ENCODE data around the gene KCND3. TPM values are rescaled to one million over a fixed set of nuclear protein-coding genes. Genes with fewer than 3 reads are reported as not detected.

KCND3 gene
- total RNA-seq, 1 experiment from 2014 or later: 0.15 TPM

DNA sequence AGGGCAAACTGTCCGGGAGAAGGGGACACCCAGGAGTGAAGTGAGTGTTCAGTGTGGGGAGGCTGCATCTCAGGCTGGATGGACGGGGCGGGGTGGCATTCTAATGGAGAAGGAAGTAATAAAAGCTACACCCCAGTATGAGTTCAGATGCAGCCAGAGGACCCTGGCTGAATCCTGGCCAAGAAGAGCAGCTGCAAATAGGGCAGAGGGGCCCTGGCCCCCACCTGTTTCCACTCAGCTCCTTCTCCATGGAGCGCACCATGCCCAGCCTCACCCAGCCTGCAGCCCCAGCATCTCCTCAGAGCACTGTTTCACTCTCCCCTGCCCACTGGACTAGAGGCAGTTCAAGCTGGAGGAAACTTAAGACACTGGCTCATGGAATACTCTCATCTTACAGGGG, 46.4 kb downstream of the KCND3 start:
- no CpG with 5 or more reads among the region's 4 CpGs for WGBS (ENCODE audit: extremely low coverage, insufficient read length, low lambda C conversion rate)
- DNase-seq: no peak
- H4K20me1 ChIP-seq (ENCODE audit: control insufficient read depth, insufficient read depth, insufficient read length): no peaks in the 10 kb centered on the region
- Mint-ChIP-seq H3K36me3 (ENCODE audit: insufficient read depth in 1 of 3, low read depth in 3 of 3) (no peaks in the 10 kb centered on the region; a peak in 1 of 7 replicates), H3K9me3 (peaks cover 0 to 2% of the 10 kb centered on the region in 2 experiments; a peak in 1 of 5 replicates), H3K27ac (no peak overlapping the region), H3K4me3 (no peak overlapping the region), H3K4me1 (peaks cover under 1 to 5% of the 10 kb centered on the region in 2 experiments; a peak in 3 of 4 replicates), H3K27me3 (ENCODE audit: low read depth) (no peaks in the 10 kb centered on the region)
- H2BK120ac ChIP-seq (ENCODE audit: low read depth, low read length, poor library complexity, severe bottlenecking): no peak overlapping the region
- H2BK12ac ChIP-seq (ENCODE audit: insufficient read length, low read depth, low read length): no peak overlapping the region
- no peak overlapping the region for H2BK20ac ChIP-seq (ENCODE audit: low read depth, low read length, poor library complexity, severe bottlenecking)
- H3K56ac ChIP-seq (ENCODE audit: insufficient read length, low read depth, low read length): no peak overlapping the region
- TF ChIP-seq, protein P1, sequence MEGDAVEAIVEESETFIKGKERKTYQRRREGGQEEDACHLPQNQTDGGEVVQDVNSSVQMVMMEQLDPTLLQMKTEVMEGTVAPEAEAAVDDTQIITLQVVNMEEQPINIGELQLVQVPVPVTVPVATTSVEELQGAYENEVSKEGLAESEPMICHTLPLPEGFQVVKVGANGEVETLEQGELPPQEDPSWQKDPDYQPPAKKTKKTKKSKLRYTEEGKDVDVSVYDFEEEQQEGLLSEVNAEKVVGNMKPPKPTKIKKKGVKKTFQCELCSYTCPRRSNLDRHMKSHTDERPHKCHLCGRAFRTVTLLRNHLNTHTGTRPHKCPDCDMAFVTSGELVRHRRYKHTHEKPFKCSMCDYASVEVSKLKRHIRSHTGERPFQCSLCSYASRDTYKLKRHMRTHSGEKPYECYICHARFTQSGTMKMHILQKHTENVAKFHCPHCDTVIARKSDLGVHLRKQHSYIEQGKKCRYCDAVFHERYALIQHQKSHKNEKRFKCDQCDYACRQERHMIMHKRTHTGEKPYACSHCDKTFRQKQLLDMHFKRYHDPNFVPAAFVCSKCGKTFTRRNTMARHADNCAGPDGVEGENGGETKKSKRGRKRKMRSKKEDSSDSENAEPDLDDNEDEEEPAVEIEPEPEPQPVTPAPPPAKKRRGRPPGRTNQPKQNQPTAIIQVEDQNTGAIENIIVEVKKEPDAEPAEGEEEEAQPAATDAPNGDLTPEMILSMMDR (conservative IDR thresholded peaks at IDR 0.05): no peak
- no peak overlapping the region for H4K91ac ChIP-seq (ENCODE audit: insufficient read length, low read depth, low read length)
- no peak overlapping the region for H4K5ac ChIP-seq (ENCODE audit: insufficient read length, low read depth, low read length)
- no peak overlapping the region for H3K23ac ChIP-seq (ENCODE audit: insufficient read length, low read depth, low read length)
- H3K79me1 ChIP-seq (ENCODE audit: insufficient read depth, low read depth, low read length, poor library complexity, severe bottlenecking): no peaks in the 10 kb centered on the region
- H2AFZ ChIP-seq (ENCODE audit: low read length): no peak overlapping the region
- no peak overlapping the region for H3K27ac ChIP-seq (ENCODE audit: insufficient read length, low read depth, low read length)
- H3K18ac ChIP-seq (ENCODE audit: insufficient read length, low read depth, low read length): no peak overlapping the region
- H3K4me2 ChIP-seq (ENCODE audit: insufficient read depth, insufficient read length, low read length): no peak overlapping the region
- H2AK5ac ChIP-seq (ENCODE audit: insufficient read length, low read length): no peak overlapping the region
- H3K4ac ChIP-seq (ENCODE audit: low read depth, low read length): no peak overlapping the region
- H2BK5ac ChIP-seq (ENCODE audit: insufficient read length, low read length): no peak overlapping the region
- H3T11ph ChIP-seq (ENCODE audit: low read length): no peak overlapping the region
- no peaks in the 10 kb centered on the region for H3K27me3 ChIP-seq (ENCODE audit: insufficient read depth, low read length)
- no peaks in the 10 kb centered on the region for H3K4me1 ChIP-seq (ENCODE audit: insufficient read depth, low read length)
- no peaks in the 10 kb centered on the region for H3K79me2 ChIP-seq (ENCODE audit: insufficient read depth, low read length)
- H3K14ac ChIP-seq (ENCODE audit: insufficient read depth, low read length): no peak overlapping the region
- no peak overlapping the region for H4K8ac ChIP-seq (replicated peaks; ENCODE audit: insufficient read length, low read depth, low read length)
- H3K23me2 ChIP-seq (ENCODE audit: insufficient read length, low read depth, low read length, poor library complexity, severe bottlenecking): no peaks in the 10 kb centered on the region
- no peaks in the 10 kb centered on the region for H3K9me3 ChIP-seq (ENCODE audit: control insufficient read depth, low read depth, low read length)
- H2BK15ac ChIP-seq (ENCODE audit: low read depth, low read length): no peak overlapping the region
- H3K9ac ChIP-seq (ENCODE audit: extremely low read depth, insufficient read length, low read length): no peak overlapping the region

All from H9 (cell line).